Activated CD4-positive, alpha-beta memory T cell treated with anti-CD3 and anti-CD28 coated beads, Interleukin-2, amount 10 ng/mL, durations not matched to agents 7 days and 5 days (primary cell): ENCODE measurements around the gene STH. TPM values are rescaled to one million over a fixed set of nuclear protein-coding genes. Genes with fewer than 3 reads are reported as not detected.

Source experiments
- CTCF ChIA-PET: fragments of 350-600 bp; sonication (Branson Sonifier 250); formaldehyde crosslinking; loops from one replicate; lab custom pipeline; 2021; ENCODE audit warnings: antibody characterized with exemption, inconsistent platforms; lab: Charles Lee
- POLR2A ChIA-PET: fragments of 350-600 bp; sonication (Branson Sonifier 250); formaldehyde crosslinking; loops from one replicate; lab custom pipeline; 2021; ENCODE audit warnings: antibody characterized with exemption; lab: Charles Lee
- DNase-seq: peaks from one replicate; pipeline ENCODE4 v3.0.0-alpha.2; 2020
- H3K27ac Mint-ChIP-seq: one replicate; pipeline ENCODE4 v1.8.0; 2021; ENCODE audit warnings: mild to moderate bottlenecking, mixed read lengths
- H3K27me3 Mint-ChIP-seq: one replicate; pipeline ENCODE4 v1.8.0; 2021; ENCODE audit warnings: mixed read lengths
- H3K36me3 Mint-ChIP-seq: one replicate; pipeline ENCODE4 v1.8.0; 2021; ENCODE audit warnings: low read depth, mixed read lengths
- H3K4me1 Mint-ChIP-seq: one replicate; pipeline ENCODE4 v1.8.0; 2021; ENCODE audit warnings: mixed read lengths
- H3K4me3 Mint-ChIP-seq: one replicate; pipeline ENCODE4 v1.8.0; 2021; ENCODE audit warnings: mild to moderate bottlenecking, mixed read lengths
- H3K9me3 Mint-ChIP-seq: one replicate; pipeline ENCODE4 v1.8.0; 2021; ENCODE audit warnings: mixed read lengths
- total RNA-seq, 2 experiments: library from RNA; stranded (reverse); gene quantifications; one replicate each; pipeline ENCODE4 v1.2.3, GENCODE V29; 2021

Gene STH
- total RNA-seq, 2 experiments from 2014 or later, result not detected

GRCh38 chr17:45972531-45972930 lies 26.5 kb upstream of the STH start:
- H3K27me3 Mint-ChIP-seq, result peaks cover 14% of the 10 kb centered on the region
- no peak for DNase-seq
- ChIA-PET POLR2A (no interaction called here), CTCF (no interaction called here)
- H3K4me1 Mint-ChIP-seq, result peaks cover 2% of the 10 kb centered on the region
- H3K4me3 Mint-ChIP-seq, result no peak overlapping the region
- H3K36me3 Mint-ChIP-seq, result no peaks in the 10 kb centered on the region
- H3K27ac Mint-ChIP-seq, result no peak overlapping the region
- no peaks in the 10 kb centered on the region for H3K9me3 Mint-ChIP-seq

- Mint-ChIP-seq H3K4me3 (no peak overlapping the region), H3K27ac (no peak overlapping the region), H3K9me3 (no peaks in the 10 kb centered on the region), H3K36me3 (no peaks in the 10 kb centered on the region), H3K27me3 (peaks cover 9% of the 10 kb centered on the region), H3K4me1 (peaks cover 5% of the 10 kb centered on the region)
- CTCF ChIA-PET, result no interaction called here
- POLR2A ChIA-PET, result no interaction called here
- no peak for DNase-seq
Measured at GRCh38 chr17:45973099-45973780, 25.8 kb upstream of the STH start.

GRCh38 chr17:45973946-45974859 lies 24.8 kb upstream of the STH start:
- Mint-ChIP-seq H3K4me1 (peaks cover 5% of the 10 kb centered on the region), H3K27ac (no peak overlapping the region), H3K4me3 (no peak overlapping the region), H3K27me3 (peaks cover 9% of the 10 kb centered on the region), H3K9me3 (no peaks in the 10 kb centered on the region), H3K36me3 (no peaks in the 10 kb centered on the region)
- ChIA-PET POLR2A (no interaction called here), CTCF (no interaction called here)
- no peak for DNase-seq

- CTCF ChIA-PET, result no interaction called here
- POLR2A ChIA-PET, result no interaction called here
- peaks cover 4% of the 10 kb centered on the region for H3K27me3 Mint-ChIP-seq
- peaks cover 5% of the 10 kb centered on the region for H3K4me1 Mint-ChIP-seq
- DNase-seq, result no peak
- no peaks in the 10 kb centered on the region for H3K36me3 Mint-ChIP-seq
- H3K4me3 Mint-ChIP-seq, result no peak overlapping the region
- no peaks in the 10 kb centered on the region for H3K9me3 Mint-ChIP-seq
- H3K27ac Mint-ChIP-seq, result no peak overlapping the region
Measured at GRCh38 chr17:45974916-45975630, 24.0 kb upstream of the STH start.

GRCh38 chr17:45975640-45976295 lies 23.3 kb upstream of the STH start:
- POLR2A ChIA-PET, result no interaction called here
- Mint-ChIP-seq H3K4me3 (no peak overlapping the region), H3K27me3 (peaks cover 4% of the 10 kb centered on the region), H3K27ac (no peak overlapping the region), H3K9me3 (no peaks in the 10 kb centered on the region), H3K36me3 (no peaks in the 10 kb centered on the region), H3K4me1 (peaks cover 5% of the 10 kb centered on the region)
- CTCF ChIA-PET, result no interaction called here
- no peak for DNase-seq

- DNase-seq, result no peak
- Mint-ChIP-seq H3K4me1 (peaks cover 5% of the 10 kb centered on the region), H3K27ac (no peak overlapping the region), H3K36me3 (no peaks in the 10 kb centered on the region), H3K27me3 (peaks cover 4% of the 10 kb centered on the region), H3K9me3 (no peaks in the 10 kb centered on the region), H3K4me3 (no peak overlapping the region)
- ChIA-PET POLR2A (no interaction called here), CTCF (no interaction called here)
Measured at GRCh38 chr17:45976391-45976754, 22.7 kb upstream of the STH start.

GRCh38 chr17:45976755-45977505 lies 22.1 kb upstream of the STH start:
- no peaks in the 10 kb centered on the region for H3K9me3 Mint-ChIP-seq
- H3K4me3 Mint-ChIP-seq, result no peak overlapping the region
- H3K36me3 Mint-ChIP-seq, result no peaks in the 10 kb centered on the region
- DNase-seq, result no peak
- H3K27me3 Mint-ChIP-seq, result peaks cover 4% of the 10 kb centered on the region
- H3K4me1 Mint-ChIP-seq, result peaks cover 5% of the 10 kb centered on the region
- no peak overlapping the region for H3K27ac Mint-ChIP-seq
- CTCF ChIA-PET, result no interaction called here
- POLR2A ChIA-PET, result no interaction called here

GRCh38 chr17:45977506-45977824 lies 21.6 kb upstream of the STH start:
- Mint-ChIP-seq H3K36me3 (no peaks in the 10 kb centered on the region), H3K27me3 (peaks cover 2% of the 10 kb centered on the region), H3K9me3 (no peaks in the 10 kb centered on the region), H3K4me1 (peaks cover 5% of the 10 kb centered on the region), H3K4me3 (no peak overlapping the region), H3K27ac (no peak overlapping the region)
- ChIA-PET POLR2A (no interaction called here), CTCF (no interaction called here)
- no peak for DNase-seq

- no peak for DNase-seq
- Mint-ChIP-seq H3K4me3 (no peak overlapping the region), H3K9me3 (no peaks in the 10 kb centered on the region), H3K4me1 (peaks cover 5% of the 10 kb centered on the region), H3K27ac (no peak overlapping the region), H3K27me3 (no peaks in the 10 kb centered on the region), H3K36me3 (no peaks in the 10 kb centered on the region)
- CTCF ChIA-PET, result interaction anchor here (1.4 kb wide), 1 partner anchor 27 kb away, joined by 3 read pairs; no protein-coding TSS in a partner anchor
- POLR2A ChIA-PET, result no interaction called here
Measured at GRCh38 chr17:45977976-45978626, 20.9 kb upstream of the STH start.

- H3K9me3 Mint-ChIP-seq, result no peaks in the 10 kb centered on the region
- ChIA-PET CTCF (interaction anchor here (1.4 kb wide), 1 partner anchor 28 kb away, joined by 3 read pairs; no protein-coding TSS in a partner anchor), POLR2A (no interaction called here)
- DNase-seq, result no peak
- no peaks in the 10 kb centered on the region for H3K27me3 Mint-ChIP-seq
- H3K4me3 Mint-ChIP-seq, result no peak overlapping the region
- peaks cover 5% of the 10 kb centered on the region for H3K4me1 Mint-ChIP-seq
- H3K27ac Mint-ChIP-seq, result no peak overlapping the region
- no peaks in the 10 kb centered on the region for H3K36me3 Mint-ChIP-seq
Measured at GRCh38 chr17:45979137-45979536, 19.9 kb upstream of the STH start.

- H3K9me3 Mint-ChIP-seq, result no peaks in the 10 kb centered on the region
- no peaks in the 10 kb centered on the region for H3K27me3 Mint-ChIP-seq
- H3K4me1 Mint-ChIP-seq, result peaks cover 5% of the 10 kb centered on the region
- no peak overlapping the region for H3K4me3 Mint-ChIP-seq
- no peak overlapping the region for H3K27ac Mint-ChIP-seq
- H3K36me3 Mint-ChIP-seq, result no peaks in the 10 kb centered on the region
- DNase-seq, result no peak
- POLR2A ChIA-PET, result no interaction called here
- CTCF ChIA-PET, result no interaction called here
Measured at GRCh38 chr17:45980855-45981254, 18.2 kb upstream of the STH start.

- Mint-ChIP-seq H3K9me3 (no peaks in the 10 kb centered on the region), H3K27me3 (no peaks in the 10 kb centered on the region), H3K27ac (no peak overlapping the region), H3K4me3 (no peak overlapping the region), H3K4me1 (peaks cover 5% of the 10 kb centered on the region), H3K36me3 (no peaks in the 10 kb centered on the region)
- DNase-seq, result no peak
- POLR2A ChIA-PET, result no interaction called here
- CTCF ChIA-PET, result no interaction called here
Measured at GRCh38 chr17:45981306-45981705, 17.7 kb upstream of the STH start.
